HepG2 (cell line): Measurements from ENCODE around the gene CCDC88C. TPM values are rescaled to one million over a fixed set of nuclear protein-coding genes. Genes with fewer than 3 reads are reported as not detected.
A peak's percentile ranks its signal among the peaks of the same experiment; 100 is the strongest.

Experiments used
- AGO1 ChIP-seq: fragments of 200-400 bp; formaldehyde crosslinking; IDR thresholded peaks from 2 replicates; pipeline ENCODE4 v1.6.1; 2017; ENCODE audit warnings: mild to moderate bottlenecking, low read depth, low read length, moderate library complexity; ENCODE audit not compliant: poor library complexity, severe bottlenecking
- AHR ChIP-seq: IDR thresholded peaks from 2 replicates; pipeline ENCODE4 v1.6.1; 2018; ENCODE audit warnings: missing genetic modification reagents, missing compliant biosample characterization
- BCL6 ChIP-seq: IDR thresholded peaks from 2 replicates; pipeline ENCODE4 v1.6.1; 2016; ENCODE audit warnings: missing genetic modification reagents, missing compliant biosample characterization
- ELF3 ChIP-seq: IDR thresholded peaks from 2 replicates; pipeline ENCODE4 v1.6.1; 2016; ENCODE audit warnings: missing genetic modification reagents, missing compliant biosample characterization
- KDM5A ChIP-seq: fragments of 200-600 bp; sonication (generic); IDR thresholded peaks from 2 replicates; pipeline ENCODE4 v1.7.0; 2018; ENCODE audit warnings: antibody characterized with exemption, mild to moderate bottlenecking, low read length, borderline replicate concordance
- MED8 ChIP-seq: sonication (generic); formaldehyde crosslinking; IDR thresholded peaks from 2 replicates; pipeline ENCODE4 v1.8.1; 2023; ENCODE audit warnings: mild to moderate bottlenecking, missing genetic modification reagents; ENCODE audit not compliant: insufficient replicate concordance
- MEIS2 ChIP-seq: sonication (generic); formaldehyde crosslinking; IDR thresholded peaks from 2 replicates; pipeline ENCODE4 v1.9.0; 2021; ENCODE audit warnings: mild to moderate bottlenecking, missing genetic modification reagents
- MTF1 ChIP-seq: sonication (generic); formaldehyde crosslinking; IDR thresholded peaks from 2 replicates; pipeline ENCODE4 v1.5.0; 2020; ENCODE audit warnings: missing genetic modification reagents
- NFATC3 ChIP-seq: sonication (generic); formaldehyde crosslinking; IDR thresholded peaks from 2 replicates; pipeline ENCODE4 v1.5.1; 2020; ENCODE audit warnings: mild to moderate bottlenecking, missing genetic modification reagents
- PHF21A ChIP-seq: sonication (generic); formaldehyde crosslinking; IDR thresholded peaks from 2 replicates; pipeline ENCODE4 v1.5.0; 2020; ENCODE audit warnings: mild to moderate bottlenecking, missing genetic modification reagents
- SAFB2 ChIP-seq: sonication (generic); formaldehyde crosslinking; IDR thresholded peaks from 2 replicates; pipeline ENCODE4 v1.5.1; 2020; ENCODE audit warnings: missing genetic modification reagents, low read depth, mild to moderate bottlenecking, borderline replicate concordance
- SMC3 ChIP-seq: IDR thresholded peaks from 2 replicates; pipeline ENCODE4 v1.6.1; 2011; ENCODE audit warnings: low read length, improper control_type of control experiment
- THYN1 ChIP-seq: sonication (generic); formaldehyde crosslinking; IDR thresholded peaks from 2 replicates; pipeline ENCODE4 v1.8.1; 2023; ENCODE audit warnings: low read depth, mild to moderate bottlenecking, moderate library complexity, missing genetic modification reagents, borderline replicate concordance
- ZFAT ChIP-seq: sonication (generic); formaldehyde crosslinking; conservative IDR thresholded peaks from 2 replicates; pipeline ENCODE4 v1.8.1; 2023; ENCODE audit warnings: missing genetic modification reagents, inconsistent platforms
- ZNF562 ChIP-seq: sonication (generic); formaldehyde crosslinking; IDR thresholded peaks from 2 replicates; pipeline ENCODE4 v1.8.0; 2022; ENCODE audit warnings: missing genetic modification reagents, borderline replicate concordance
- ZNF768 ChIP-seq: sonication (generic); formaldehyde crosslinking; IDR thresholded peaks from 2 replicates; pipeline ENCODE4 v1.4.0; 2020; ENCODE audit warnings: missing genetic modification reagents
- ZNF777 ChIP-seq: sonication (generic); formaldehyde crosslinking; IDR thresholded peaks from 2 replicates; pipeline ENCODE4 v1.4.0; 2020; ENCODE audit warnings: missing genetic modification reagents
- polyA plus RNA-seq, 8 experiments: library from polyadenylated mRNA; depleted of rRNA in 3 of 8; stranded (reverse) in 7 of 8; unstranded in 1 of 8; fragments of >200 nt; fragmentation: Illumina TruSeq in 4 of 8; extraction: Trizol in 4 of 8; gene quantifications; 2 replicates each; pipeline versions ENCODE4 v1.2.1 to v1.2.3, GENCODE V29; 2011 to 2016; ENCODE audit warnings: low read depth in 4 of 8, missing spikeins in 1 of 8, mixed read lengths in 1 of 8; ENCODE audit not compliant: insufficient read depth in 1 of 8
- total RNA-seq, 5 experiments: library from RNA; depleted of rRNA; stranded (reverse); fragments of >200 nt; fragmentation: Illumina TruSeq; extraction: Trizol; gene quantifications; 2 replicates each; pipeline ENCODE4 v1.2.3, GENCODE V29; 2016; ENCODE audit warnings: low read depth in 1 of 5
- TF ChIP-seq, protein P1 (sequence below): sonication (generic); formaldehyde crosslinking; IDR thresholded peaks from 2 replicates; pipeline ENCODE4 v1.5.0; 2020; ENCODE audit warnings: missing genetic modification reagents
- TF ChIP-seq, protein P2 (sequence below): sonication (generic); formaldehyde crosslinking; IDR thresholded peaks from 2 replicates; pipeline ENCODE4 v1.5.1; 2020; ENCODE audit warnings: missing genetic modification reagents, mild to moderate bottlenecking, borderline replicate concordance
- TF ChIP-seq, protein P3 (sequence below): sonication (generic); formaldehyde crosslinking; conservative IDR thresholded peaks from 2 replicates; pipeline ENCODE4 v1.4.0; 2020; ENCODE audit warnings: missing genetic modification reagents

CCDC88C gene
- total and polyA plus RNA-seq, 2 of the 13 experiments (the other 11 are each of a cell fraction or from before 2014, with no cell fraction given) = 3.6 to 11.7 TPM

DNA sequence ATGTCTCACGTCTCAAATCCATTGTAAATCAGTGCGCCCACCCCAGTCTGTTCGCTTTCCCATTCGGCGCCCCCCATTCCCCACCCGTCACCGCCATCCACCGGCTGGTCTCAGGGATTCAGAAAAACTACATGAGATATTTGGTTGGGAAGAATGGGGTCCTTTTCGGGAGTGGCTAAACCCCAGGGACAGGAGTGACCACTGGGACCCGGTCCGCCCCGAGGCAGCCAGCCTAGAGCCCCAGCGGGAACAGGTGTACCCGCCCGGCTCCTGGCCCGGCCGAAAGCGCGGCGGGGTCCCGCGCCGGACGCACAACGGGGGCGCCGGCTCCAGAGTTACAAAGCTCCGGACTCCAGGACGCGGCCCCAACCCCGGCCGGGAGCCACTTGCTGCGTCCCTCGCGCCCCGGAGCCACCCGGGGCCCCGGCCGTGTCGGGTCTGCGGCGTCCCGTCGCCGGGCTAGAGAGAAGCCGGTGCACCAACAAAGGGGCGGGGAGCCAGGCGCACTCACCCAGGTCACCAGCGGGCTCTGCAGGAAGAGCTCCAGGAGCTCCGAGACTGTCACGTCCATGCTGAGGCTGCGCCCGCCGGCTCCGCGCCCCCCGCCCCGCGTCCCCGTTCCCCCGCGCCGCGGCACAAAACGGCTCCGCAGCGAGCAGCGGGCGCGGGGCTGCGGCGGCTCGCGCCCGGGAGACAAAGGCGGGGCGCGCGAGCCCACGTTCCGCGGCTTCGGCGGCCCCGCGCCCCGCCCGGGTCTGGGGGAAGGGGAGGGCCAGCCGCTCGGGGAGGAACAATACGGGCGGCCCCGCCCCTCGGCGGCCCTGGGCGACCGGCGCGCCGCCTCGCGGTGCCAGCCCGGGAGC lies at the start of gene CCDC88C (continued):
- TF ChIP-seq KDM5A = no peak
- TF ChIP-seq AHR (CRISPR knock-in tag) = no peak
- TF ChIP-seq, protein P1, sequence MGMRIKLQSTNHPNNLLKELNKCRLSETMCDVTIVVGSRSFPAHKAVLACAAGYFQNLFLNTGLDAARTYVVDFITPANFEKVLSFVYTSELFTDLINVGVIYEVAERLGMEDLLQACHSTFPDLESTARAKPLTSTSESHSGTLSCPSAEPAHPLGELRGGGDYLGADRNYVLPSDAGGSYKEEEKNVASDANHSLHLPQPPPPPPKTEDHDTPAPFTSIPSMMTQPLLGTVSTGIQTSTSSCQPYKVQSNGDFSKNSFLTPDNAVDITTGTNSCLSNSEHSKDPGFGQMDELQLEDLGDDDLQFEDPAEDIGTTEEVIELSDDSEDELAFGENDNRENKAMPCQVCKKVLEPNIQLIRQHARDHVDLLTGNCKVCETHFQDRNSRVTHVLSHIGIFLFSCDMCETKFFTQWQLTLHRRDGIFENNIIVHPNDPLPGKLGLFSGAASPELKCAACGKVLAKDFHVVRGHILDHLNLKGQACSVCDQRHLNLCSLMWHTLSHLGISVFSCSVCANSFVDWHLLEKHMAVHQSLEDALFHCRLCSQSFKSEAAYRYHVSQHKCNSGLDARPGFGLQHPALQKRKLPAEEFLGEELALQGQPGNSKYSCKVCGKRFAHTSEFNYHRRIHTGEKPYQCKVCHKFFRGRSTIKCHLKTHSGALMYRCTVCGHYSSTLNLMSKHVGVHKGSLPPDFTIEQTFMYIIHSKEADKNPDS (CRISPR knock-in tag) = 0 out of 2 replicates have a peak, but pooled peaks have one; percentile 33
- no peak for TF ChIP-seq NFATC3 (CRISPR knock-in tag)
- TF ChIP-seq BCL6 (CRISPR knock-in tag) = no peak
- TF ChIP-seq MED8 (CRISPR knock-in tag) = peak; percentile 0
- TF ChIP-seq MEIS2 (CRISPR knock-in tag) = 0 out of 2 replicates have a peak, but pooled peaks have one; percentile 6
- no peak for TF ChIP-seq ZNF562 (CRISPR knock-in tag)
- 0 out of 2 replicates have a peak, but pooled peaks have one; percentile 9 for TF ChIP-seq PHF21A
- 0 out of 2 replicates have a peak, but pooled peaks have one; percentile 5 for TF ChIP-seq SAFB2 (CRISPR knock-in tag)
- no peak for TF ChIP-seq SMC3
- TF ChIP-seq MTF1 (CRISPR knock-in tag) = no peak
- peak; percentile 83 for TF ChIP-seq ZNF777 (CRISPR knock-in tag)
- no peak for TF ChIP-seq ZFAT
- TF ChIP-seq, protein P2, sequence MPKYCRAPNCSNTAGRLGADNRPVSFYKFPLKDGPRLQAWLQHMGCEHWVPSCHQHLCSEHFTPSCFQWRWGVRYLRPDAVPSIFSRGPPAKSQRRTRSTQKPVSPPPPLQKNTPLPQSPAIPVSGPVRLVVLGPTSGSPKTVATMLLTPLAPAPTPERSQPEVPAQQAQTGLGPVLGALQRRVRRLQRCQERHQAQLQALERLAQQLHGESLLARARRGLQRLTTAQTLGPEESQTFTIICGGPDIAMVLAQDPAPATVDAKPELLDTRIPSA (CRISPR knock-in tag) = no peak
- TF ChIP-seq AGO1 = no peak
- TF ChIP-seq, protein P3, sequence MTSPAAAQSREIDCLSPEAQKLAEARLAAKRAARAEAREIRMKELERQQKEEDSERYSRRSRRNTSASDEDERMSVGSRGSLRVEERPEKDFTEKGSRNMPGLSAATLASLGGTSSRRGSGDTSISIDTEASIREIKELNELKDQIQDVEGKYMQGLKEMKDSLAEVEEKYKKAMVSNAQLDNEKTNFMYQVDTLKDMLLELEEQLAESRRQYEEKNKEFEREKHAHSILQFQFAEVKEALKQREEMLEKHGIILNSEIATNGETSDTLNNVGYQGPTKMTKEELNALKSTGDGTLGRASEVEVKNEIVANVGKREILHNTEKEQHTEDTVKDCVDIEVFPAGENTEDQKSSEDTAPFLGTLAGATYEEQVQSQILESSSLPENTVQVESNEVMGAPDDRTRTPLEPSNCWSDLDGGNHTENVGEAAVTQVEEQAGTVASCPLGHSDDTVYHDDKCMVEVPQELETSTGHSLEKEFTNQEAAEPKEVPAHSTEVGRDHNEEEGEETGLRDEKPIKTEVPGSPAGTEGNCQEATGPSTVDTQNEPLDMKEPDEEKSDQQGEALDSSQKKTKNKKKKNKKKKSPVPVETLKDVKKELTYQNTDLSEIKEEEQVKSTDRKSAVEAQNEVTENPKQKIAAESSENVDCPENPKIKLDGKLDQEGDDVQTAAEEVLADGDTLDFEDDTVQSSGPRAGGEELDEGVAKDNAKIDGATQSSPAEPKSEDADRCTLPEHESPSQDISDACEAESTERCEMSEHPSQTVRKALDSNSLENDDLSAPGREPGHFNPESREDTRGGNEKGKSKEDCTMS (CRISPR knock-in tag) = no peak
- peak; percentile 29; the same call in 1 of the 2 replicates for TF ChIP-seq ZNF768
- 0 out of 2 replicates have a peak, but pooled peaks have one; percentile 6 for TF ChIP-seq ELF3 (CRISPR knock-in tag)
- no peak for TF ChIP-seq THYN1
